WTC11 (cell line): ENCODE results near the gene FANCD2. TPM values are rescaled to one million over a fixed set of nuclear protein-coding genes. Genes with fewer than 3 reads are reported as not detected.
A peak's percentile ranks its signal among the peaks of the same experiment; 100 is the strongest.

Experiments used
- AFF4 ChIP-seq: sonication (generic); formaldehyde crosslinking; IDR thresholded peaks from 2 replicates; pipeline ENCODE4 v1.8.1; 2023; ENCODE audit warnings: mild to moderate bottlenecking, missing genetic modification reagents, borderline replicate concordance
- ATF3 ChIP-seq: sonication (generic); formaldehyde crosslinking; conservative IDR thresholded peaks from 2 replicates; pipeline ENCODE4 v1.8.1; 2022; ENCODE audit warnings: mild to moderate bottlenecking, missing genetic modification reagents
- CREM ChIP-seq: sonication (generic); formaldehyde crosslinking; IDR thresholded peaks from 2 replicates; pipeline ENCODE4 v1.8.1; 2022; ENCODE audit warnings: mild to moderate bottlenecking, missing genetic modification reagents, moderate library complexity
- FOXJ3 ChIP-seq: sonication (generic); formaldehyde crosslinking; IDR thresholded peaks from 2 replicates; pipeline ENCODE4 v1.9.0; 2021; ENCODE audit warnings: missing genetic modification reagents, mild to moderate bottlenecking, borderline replicate concordance
- FOXP4 ChIP-seq: sonication (generic); formaldehyde crosslinking; IDR thresholded peaks from 2 replicates; pipeline ENCODE4 v1.8.0; 2022; ENCODE audit warnings: mild to moderate bottlenecking, missing genetic modification reagents
- NR1H2 ChIP-seq: sonication (generic); formaldehyde crosslinking; IDR thresholded peaks from 2 replicates; pipeline ENCODE4 v1.9.0; 2021; ENCODE audit warnings: mild to moderate bottlenecking, moderate library complexity, missing genetic modification reagents
- NR2C2 ChIP-seq: sonication (generic); formaldehyde crosslinking; IDR thresholded peaks from 2 replicates; pipeline ENCODE4 v1.8.0; 2022; ENCODE audit warnings: mild to moderate bottlenecking, missing genetic modification reagents
- ZBTB21 ChIP-seq: sonication (generic); formaldehyde crosslinking; IDR thresholded peaks from 2 replicates; pipeline ENCODE4 v1.8.1; 2023; ENCODE audit warnings: mild to moderate bottlenecking, missing genetic modification reagents, borderline replicate concordance
- ZMAT4 ChIP-seq: fragments of 250-450 bp; sonication (Bioruptor Pico); IDR thresholded peaks from 2 replicates; pipeline ENCODE4 v1.9.0; 2021; ENCODE audit warnings: mild to moderate bottlenecking
- ZNF219 ChIP-seq: sonication (generic); formaldehyde crosslinking; IDR thresholded peaks from 2 replicates; pipeline ENCODE4 v1.8.0; 2023; ENCODE audit warnings: missing genetic modification reagents, mild to moderate bottlenecking, borderline replicate concordance
- ZNF232 ChIP-seq: sonication (generic); formaldehyde crosslinking; IDR thresholded peaks from 2 replicates; pipeline ENCODE4 v1.8.0; 2022; ENCODE audit warnings: mild to moderate bottlenecking, missing genetic modification reagents
- ZNF317 ChIP-seq: sonication (generic); formaldehyde crosslinking; IDR thresholded peaks from 2 replicates; pipeline ENCODE4 v1.8.1; 2023; ENCODE audit warnings: low read depth, mild to moderate bottlenecking, moderate library complexity, missing genetic modification reagents, borderline replicate concordance
- ZNF416 ChIP-seq: fragments of 250-450 bp; sonication (Bioruptor Pico); IDR thresholded peaks from 2 replicates; pipeline ENCODE4 v1.9.0; 2021; ENCODE audit warnings: mild to moderate bottlenecking, inconsistent platforms
- ZNF671 ChIP-seq: fragments of 250-450 bp; sonication (Bioruptor Pico); IDR thresholded peaks from 2 replicates; pipeline ENCODE4 v1.8.0; 2021; ENCODE audit warnings: mild to moderate bottlenecking
- total RNA-seq: library from RNA; stranded (reverse); gene quantifications from 3 replicates; pipeline ENCODE4 v1.2.3, GENCODE V29; 2021
- TF ChIP-seq, protein P1 (sequence below): sonication (generic); formaldehyde crosslinking; conservative IDR thresholded peaks from 2 replicates; pipeline ENCODE4 v1.8.1; 2023; ENCODE audit warnings: mild to moderate bottlenecking, low read depth, missing genetic modification reagents, moderate library complexity
- TF ChIP-seq, protein P2 (sequence below): sonication (generic); formaldehyde crosslinking; IDR thresholded peaks from 2 replicates; pipeline ENCODE4 v1.8.0; 2023; ENCODE audit warnings: missing genetic modification reagents, mild to moderate bottlenecking, borderline replicate concordance
- TF ChIP-seq, protein P3 (sequence below): sonication (generic); formaldehyde crosslinking; IDR thresholded peaks from 2 replicates; pipeline ENCODE4 v1.8.1; 2023; ENCODE audit warnings: mild to moderate bottlenecking, moderate library complexity, missing genetic modification reagents
- TF ChIP-seq, protein P4 (sequence below): sonication (generic); formaldehyde crosslinking; IDR thresholded peaks from 2 replicates; pipeline ENCODE4 v1.8.0; 2022; ENCODE audit warnings: mild to moderate bottlenecking, missing genetic modification reagents

FANCD2 gene
- total RNA-seq, 1 experiment from 2014 or later, result 69.6 TPM

DNA sequence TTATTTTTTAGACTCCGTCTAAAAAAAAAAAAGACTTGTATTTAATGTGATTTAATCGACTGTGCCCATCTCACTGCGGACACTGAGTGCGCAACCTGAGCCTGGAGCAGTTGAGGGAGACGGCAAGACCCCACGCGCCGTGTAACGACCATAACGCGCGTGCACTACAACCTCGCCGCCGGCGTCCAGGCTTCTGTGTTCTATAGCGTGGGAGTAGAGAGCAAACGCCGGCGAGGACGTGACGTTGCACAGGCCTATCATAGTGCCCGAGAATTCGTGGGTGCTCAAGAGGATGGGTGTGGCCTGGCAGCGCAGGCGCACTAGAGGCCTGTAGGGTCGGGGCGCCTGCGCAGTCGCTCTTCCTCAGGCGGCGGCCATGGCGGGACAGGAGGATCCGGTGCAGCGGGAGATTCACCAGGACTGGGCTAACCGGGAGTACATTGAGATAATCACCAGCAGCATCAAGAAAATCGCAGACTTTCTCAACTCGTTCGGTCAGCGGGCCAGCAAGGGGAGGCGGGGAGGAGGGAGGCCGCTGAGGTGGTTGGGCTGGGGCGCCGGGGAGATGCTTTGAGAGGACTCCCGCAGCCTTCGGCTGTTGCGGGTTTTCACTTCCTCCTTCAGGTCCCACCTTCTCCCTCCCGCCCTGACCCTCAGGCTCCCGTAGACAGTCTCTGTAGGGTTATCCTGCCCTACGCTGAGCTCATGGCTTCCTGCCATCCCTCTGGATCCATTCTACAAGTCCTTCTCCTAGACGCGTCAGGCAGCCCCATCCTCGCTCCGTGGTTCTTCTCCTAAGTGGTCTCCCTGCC lies 89.3 kb downstream of the FANCD2 start, which contains the start of gene BRK1 (continued):
- TF ChIP-seq, protein P1, sequence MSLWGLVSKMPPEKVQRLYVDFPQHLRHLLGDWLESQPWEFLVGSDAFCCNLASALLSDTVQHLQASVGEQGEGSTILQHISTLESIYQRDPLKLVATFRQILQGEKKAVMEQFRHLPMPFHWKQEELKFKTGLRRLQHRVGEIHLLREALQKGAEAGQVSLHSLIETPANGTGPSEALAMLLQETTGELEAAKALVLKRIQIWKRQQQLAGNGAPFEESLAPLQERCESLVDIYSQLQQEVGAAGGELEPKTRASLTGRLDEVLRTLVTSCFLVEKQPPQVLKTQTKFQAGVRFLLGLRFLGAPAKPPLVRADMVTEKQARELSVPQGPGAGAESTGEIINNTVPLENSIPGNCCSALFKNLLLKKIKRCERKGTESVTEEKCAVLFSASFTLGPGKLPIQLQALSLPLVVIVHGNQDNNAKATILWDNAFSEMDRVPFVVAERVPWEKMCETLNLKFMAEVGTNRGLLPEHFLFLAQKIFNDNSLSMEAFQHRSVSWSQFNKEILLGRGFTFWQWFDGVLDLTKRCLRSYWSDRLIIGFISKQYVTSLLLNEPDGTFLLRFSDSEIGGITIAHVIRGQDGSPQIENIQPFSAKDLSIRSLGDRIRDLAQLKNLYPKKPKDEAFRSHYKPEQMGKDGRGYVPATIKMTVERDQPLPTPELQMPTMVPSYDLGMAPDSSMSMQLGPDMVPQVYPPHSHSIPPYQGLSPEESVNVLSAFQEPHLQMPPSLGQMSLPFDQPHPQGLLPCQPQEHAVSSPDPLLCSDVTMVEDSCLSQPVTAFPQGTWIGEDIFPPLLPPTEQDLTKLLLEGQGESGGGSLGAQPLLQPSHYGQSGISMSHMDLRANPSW (CRISPR knock-in tag), result no peak
- TF ChIP-seq, protein P2, sequence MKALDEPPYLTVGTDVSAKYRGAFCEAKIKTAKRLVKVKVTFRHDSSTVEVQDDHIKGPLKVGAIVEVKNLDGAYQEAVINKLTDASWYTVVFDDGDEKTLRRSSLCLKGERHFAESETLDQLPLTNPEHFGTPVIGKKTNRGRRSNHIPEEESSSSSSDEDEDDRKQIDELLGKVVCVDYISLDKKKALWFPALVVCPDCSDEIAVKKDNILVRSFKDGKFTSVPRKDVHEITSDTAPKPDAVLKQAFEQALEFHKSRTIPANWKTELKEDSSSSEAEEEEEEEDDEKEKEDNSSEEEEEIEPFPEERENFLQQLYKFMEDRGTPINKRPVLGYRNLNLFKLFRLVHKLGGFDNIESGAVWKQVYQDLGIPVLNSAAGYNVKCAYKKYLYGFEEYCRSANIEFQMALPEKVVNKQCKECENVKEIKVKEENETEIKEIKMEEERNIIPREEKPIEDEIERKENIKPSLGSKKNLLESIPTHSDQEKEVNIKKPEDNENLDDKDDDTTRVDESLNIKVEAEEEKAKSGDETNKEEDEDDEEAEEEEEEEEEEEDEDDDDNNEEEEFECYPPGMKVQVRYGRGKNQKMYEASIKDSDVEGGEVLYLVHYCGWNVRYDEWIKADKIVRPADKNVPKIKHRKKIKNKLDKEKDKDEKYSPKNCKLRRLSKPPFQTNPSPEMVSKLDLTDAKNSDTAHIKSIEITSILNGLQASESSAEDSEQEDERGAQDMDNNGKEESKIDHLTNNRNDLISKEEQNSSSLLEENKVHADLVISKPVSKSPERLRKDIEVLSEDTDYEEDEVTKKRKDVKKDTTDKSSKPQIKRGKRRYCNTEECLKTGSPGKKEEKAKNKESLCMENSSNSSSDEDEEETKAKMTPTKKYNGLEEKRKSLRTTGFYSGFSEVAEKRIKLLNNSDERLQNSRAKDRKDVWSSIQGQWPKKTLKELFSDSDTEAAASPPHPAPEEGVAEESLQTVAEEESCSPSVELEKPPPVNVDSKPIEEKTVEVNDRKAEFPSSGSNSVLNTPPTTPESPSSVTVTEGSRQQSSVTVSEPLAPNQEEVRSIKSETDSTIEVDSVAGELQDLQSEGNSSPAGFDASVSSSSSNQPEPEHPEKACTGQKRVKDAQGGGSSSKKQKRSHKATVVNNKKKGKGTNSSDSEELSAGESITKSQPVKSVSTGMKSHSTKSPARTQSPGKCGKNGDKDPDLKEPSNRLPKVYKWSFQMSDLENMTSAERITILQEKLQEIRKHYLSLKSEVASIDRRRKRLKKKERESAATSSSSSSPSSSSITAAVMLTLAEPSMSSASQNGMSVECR (CRISPR knock-in tag), result 0 out of 2 replicates have a peak, but pooled peaks have one; percentile 34
- no peak for TF ChIP-seq NR2C2 (CRISPR knock-in tag)
- TF ChIP-seq AFF4 (CRISPR knock-in tag), result no peak
- TF ChIP-seq, protein P3, sequence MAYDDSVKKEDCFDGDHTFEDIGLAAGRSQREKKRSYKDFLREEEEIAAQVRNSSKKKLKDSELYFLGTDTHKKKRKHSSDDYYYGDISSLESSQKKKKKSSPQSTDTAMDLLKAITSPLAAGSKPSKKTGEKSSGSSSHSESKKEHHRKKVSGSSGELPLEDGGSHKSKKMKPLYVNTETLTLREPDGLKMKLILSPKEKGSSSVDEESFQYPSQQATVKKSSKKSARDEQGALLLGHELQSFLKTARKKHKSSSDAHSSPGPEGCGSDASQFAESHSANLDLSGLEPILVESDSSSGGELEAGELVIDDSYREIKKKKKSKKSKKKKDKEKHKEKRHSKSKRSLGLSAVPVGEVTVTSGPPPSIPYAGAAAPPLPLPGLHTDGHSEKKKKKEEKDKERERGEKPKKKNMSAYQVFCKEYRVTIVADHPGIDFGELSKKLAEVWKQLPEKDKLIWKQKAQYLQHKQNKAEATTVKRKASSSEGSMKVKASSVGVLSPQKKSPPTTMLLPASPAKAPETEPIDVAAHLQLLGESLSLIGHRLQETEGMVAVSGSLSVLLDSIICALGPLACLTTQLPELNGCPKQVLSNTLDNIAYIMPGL, result no peak
- TF ChIP-seq ZBTB21 (CRISPR knock-in tag), result no peak
- no peak for TF ChIP-seq ZNF671
- no peak for TF ChIP-seq NR1H2 (CRISPR knock-in tag)
- no peak for TF ChIP-seq ZNF317 (CRISPR knock-in tag)
- no peak for TF ChIP-seq ATF3 (CRISPR knock-in tag)
- TF ChIP-seq ZNF219, result no peak
- TF ChIP-seq FOXP4 (CRISPR knock-in tag), result 0 out of 2 replicates have a peak, but pooled peaks have one; percentile 9
- TF ChIP-seq CREM, result peak; percentile 80; the same call in 1 of the 2 replicates
- no peak for TF ChIP-seq ZMAT4 (CRISPR knock-in tag)
- no peak for TF ChIP-seq FOXJ3 (CRISPR knock-in tag)
- TF ChIP-seq ZNF416, result no peak
- TF ChIP-seq, protein P4, sequence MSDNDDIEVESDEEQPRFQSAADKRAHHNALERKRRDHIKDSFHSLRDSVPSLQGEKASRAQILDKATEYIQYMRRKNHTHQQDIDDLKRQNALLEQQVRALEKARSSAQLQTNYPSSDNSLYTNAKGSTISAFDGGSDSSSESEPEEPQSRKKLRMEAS (CRISPR knock-in tag), result peak; percentile 84
- 0 out of 2 replicates have a peak, but pooled peaks have one; percentile 24 for TF ChIP-seq ZNF232 (CRISPR knock-in tag)
